Measurements from ENCODE around the gene MAML3. TPM values are rescaled to one million over a fixed set of nuclear protein-coding genes. Genes with fewer than 3 reads are reported as not detected.

The MAML3 gene
- total and polyA plus RNA-seq, 9 donors = 11.1 to 23.8 (median 14.9) TPM

- intact Hi-C loops (cut with DNase I) = loop anchor here in 3 of 4 donors (5.0 to 10.0 kb wide), 6 partner anchors 102 to 315 kb away; partner anchors contain the start of gene MAML3 (in 3 of the 3)
- H3K4me1 ChIP-seq (ENCODE audit: insufficient read depth) = peaks cover 5% of the 10 kb centered on the region
- H3K36me3 ChIP-seq = no peaks in the 10 kb centered on the region
- peak overlapping the region; percentile 17 for H3K4me3 ChIP-seq
- no peak for TF ChIP-seq POLR2A (IDR thresholded peaks at IDR 0.05)
- TF ChIP-seq CTCF (IDR thresholded peaks at IDR 0.05) = no peak
- TF ChIP-seq EP300 (IDR thresholded peaks at IDR 0.05) = no peak
- H3K27me3 ChIP-seq = no peaks in the 10 kb centered on the region
- H3K27ac ChIP-seq = peak overlapping the region; percentile 62 to 85
- 60 to 64% (median 61%) methylated on average over 8 of the region's 8 CpGs for WGBS, 3 donors
- no peak for DNase-seq
- no peaks in the 10 kb centered on the region for H3K9me3 ChIP-seq
Measured at GRCh38 chr4:140049849-140050637, 103.9 kb downstream of the MAML3 start.

DNA sequence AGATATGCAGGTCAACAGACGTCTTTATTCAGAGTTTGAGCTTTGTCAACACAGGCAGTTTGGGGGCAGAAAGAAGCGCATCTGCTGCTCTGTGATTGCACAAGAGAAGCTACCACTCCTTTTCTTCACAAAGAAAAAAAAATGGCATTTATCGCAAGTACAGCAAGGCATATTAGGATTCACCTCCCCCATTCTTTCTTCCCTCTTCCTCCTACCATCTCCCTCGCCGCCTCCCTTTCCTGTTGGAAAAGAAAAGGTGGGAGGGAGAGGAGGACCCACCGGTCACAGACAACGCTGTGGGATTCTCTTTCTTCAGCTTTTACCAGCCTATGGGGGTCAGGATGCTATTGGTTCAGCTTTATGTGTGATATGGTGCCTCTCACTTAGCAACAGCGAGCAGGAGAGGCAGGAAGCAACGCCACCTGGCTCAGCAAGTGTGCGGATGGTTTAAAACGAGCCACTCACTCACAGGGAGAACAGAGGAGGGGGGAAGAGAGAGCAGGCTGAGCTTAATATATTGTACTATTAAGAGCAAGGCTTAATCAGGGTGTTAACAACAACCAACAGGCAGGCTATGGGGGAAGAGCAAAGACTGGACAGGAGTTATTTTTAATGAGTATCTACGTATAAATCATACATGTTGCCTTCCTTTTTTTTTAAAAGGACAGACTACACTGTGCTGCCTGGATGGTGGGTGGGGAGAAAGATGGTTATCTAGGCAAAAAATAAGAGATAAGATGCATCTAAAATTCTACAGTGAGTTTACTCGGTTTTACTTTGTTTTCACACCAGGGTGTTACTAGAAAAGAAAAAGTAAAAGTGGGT lies 104.7 kb downstream of the MAML3 start:
- DNase-seq = peak; percentile 68 to 78 (median 68)

DNA sequence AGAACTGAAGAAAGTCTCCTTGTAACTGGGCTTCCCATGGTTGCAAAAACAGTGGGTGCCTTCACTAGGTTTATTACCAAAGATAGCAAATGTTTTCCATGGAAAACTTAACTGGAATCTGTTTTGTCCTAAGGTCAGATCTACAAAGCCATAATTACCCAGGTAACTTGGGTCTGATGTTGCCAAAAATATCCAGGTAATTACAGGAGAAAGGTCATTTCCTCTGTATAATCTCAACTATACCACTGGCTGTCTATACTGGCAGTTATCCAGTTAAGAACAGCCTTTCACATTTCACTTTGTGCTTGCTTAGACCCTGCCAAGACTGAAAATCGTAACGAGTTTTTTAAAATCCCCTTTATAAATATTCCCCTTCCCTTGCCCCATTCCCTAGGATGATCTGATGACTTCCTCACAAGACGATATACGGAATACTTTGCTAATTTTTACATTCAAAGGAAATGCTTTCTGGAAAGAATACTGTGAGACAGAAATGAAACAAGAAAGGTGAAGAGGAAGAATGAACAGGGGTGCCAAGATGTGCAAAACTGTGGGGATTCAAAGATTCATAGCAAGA lies 105.5 kb downstream of the MAML3 start:
- Histone ChIP-seq H3K4me3 (peak overlapping the region; percentile 17), H3K4me1 (ENCODE audit: insufficient read depth) (peaks cover 5% of the 10 kb centered on the region), H3K27me3 (no peaks in the 10 kb centered on the region), H3K9me3 (no peaks in the 10 kb centered on the region), H3K36me3 (no peaks in the 10 kb centered on the region), H3K27ac (peak overlapping the region; percentile 62 to 85)
- TF ChIP-seq CTCF (IDR thresholded peaks at IDR 0.05) = no peak
- TF ChIP-seq EP300 (IDR thresholded peaks at IDR 0.05) = no peak
- no peak for TF ChIP-seq POLR2A (IDR thresholded peaks at IDR 0.05)
- WGBS, 3 donors = 2 to 4% (median 4%) methylated on average over 4 of the region's 4 CpGs
- intact Hi-C loops (cut with DNase I) = loop anchor here in 2 of 4 donors (5.0 to 10.0 kb wide), 5 partner anchors 104 to 314 kb away; partner anchors contain the start of gene MAML3 (in 2 of the 2)
- no peak for DNase-seq

More for the DNA sequence above, 104.7 kb downstream of the MAML3 start:
- peaks cover 5% of the 10 kb centered on the region for H3K4me1 ChIP-seq (ENCODE audit: insufficient read depth)
- no peaks in the 10 kb centered on the region for H3K9me3 ChIP-seq
- no peaks in the 10 kb centered on the region for H3K36me3 ChIP-seq
- H3K27me3 ChIP-seq = no peaks in the 10 kb centered on the region
- peak overlapping the region; percentile 17 for H3K4me3 ChIP-seq
- peak overlapping the region; percentile 62 to 85 for H3K27ac ChIP-seq
- 2 to 4% (median 2%) methylated on average over 13 of the region's 13 CpGs for WGBS, 3 donors
- TF ChIP-seq EP300 (IDR thresholded peaks at IDR 0.05) (no peak), CTCF (IDR thresholded peaks at IDR 0.05) (no peak), POLR2A (IDR thresholded peaks at IDR 0.05) (no peak)
- intact Hi-C loops (cut with DNase I) = loop anchor here in 2 of 4 donors (5.0 to 10.0 kb wide), 5 partner anchors 103 to 314 kb away; partner anchors contain the start of gene MAML3 (in 2 of the 2)

DNA sequence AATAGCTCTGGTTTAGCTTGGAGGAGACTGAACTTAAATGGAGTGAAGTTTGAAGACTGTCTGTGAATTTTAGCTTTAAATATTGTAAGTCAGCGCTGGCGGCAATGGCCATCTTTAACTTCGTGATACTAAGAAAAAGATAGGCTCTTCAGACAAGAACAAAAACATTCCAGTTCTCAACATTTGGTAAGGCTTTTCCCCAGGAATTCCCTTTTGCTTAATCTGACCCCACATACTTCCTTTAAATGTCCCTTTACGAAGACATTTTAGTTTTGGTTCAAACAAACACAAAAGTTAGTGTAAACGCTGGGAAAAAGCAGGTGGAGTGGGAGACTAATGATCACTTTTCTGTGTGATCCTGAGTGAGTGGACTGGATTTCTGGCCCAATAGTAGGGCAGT lies 106.2 kb downstream of the MAML3 start:
- H3K27me3 ChIP-seq = no peaks in the 10 kb centered on the region
- TF ChIP-seq CTCF (IDR thresholded peaks at IDR 0.05) = no peak
- no peak for TF ChIP-seq EP300 (IDR thresholded peaks at IDR 0.05)
- H3K4me1 ChIP-seq (ENCODE audit: insufficient read depth) = peaks cover 5% of the 10 kb centered on the region
- H3K36me3 ChIP-seq = no peaks in the 10 kb centered on the region
- H3K4me3 ChIP-seq = no peak overlapping the region
- no peak overlapping the region for H3K27ac ChIP-seq
- H3K9me3 ChIP-seq = no peaks in the 10 kb centered on the region
- 70 to 74% (median 70%) methylated on average over 5 of the region's 5 CpGs for WGBS, 3 donors
- intact Hi-C loops (cut with DNase I) = loop anchor here in 2 of 4 donors (5.0 to 10.0 kb wide), 5 partner anchors 105 to 313 kb away; partner anchors contain the start of gene MAML3 (in 2 of the 2)
- no peak for DNase-seq
